ENCODE measurements around the gene ERBB4. TPM values are rescaled to one million over a fixed set of nuclear protein-coding genes. Genes with fewer than 3 reads are reported as not detected.

The ERBB4 gene
- total RNA-seq, 1 experiment from 2014 or later, result 40.6 TPM

GRCh38 chr2:212421556-212422334 is 116.9 kb downstream of the ERBB4 start:
- H3K36me3 ChIP-seq (ENCODE audit: insufficient read depth, low read length, poor library complexity, severe bottlenecking), result no peaks in the 10 kb centered on the region
- H3K4me1 ChIP-seq (ENCODE audit: insufficient read depth, low read length, poor library complexity, severe bottlenecking), result peaks cover 8% of the 10 kb centered on the region
- no peak overlapping the region for H3K27ac ChIP-seq (ENCODE audit: low read depth, low read length, poor library complexity, severe bottlenecking)
- TF ChIP-seq CTCF (conservative IDR thresholded peaks at IDR 0.05; ENCODE audit: low read depth, low read length) (no peak), EZH2 (IDR thresholded peaks at IDR 0.05; ENCODE audit: borderline replicate concordance, low read depth, low read length, poor library complexity, severe bottlenecking) (no peak)
- no peaks in the 10 kb centered on the region for H3K27me3 ChIP-seq (replicated peaks; ENCODE audit: insufficient read depth, low read depth, low read length, poor library complexity)
- no peak overlapping the region for H3K4me3 ChIP-seq (ENCODE audit: low read depth, low read length, poor library complexity, severe bottlenecking)
- H3K9me3 ChIP-seq (ENCODE audit: low read depth, low read length, poor library complexity, severe bottlenecking), result no peaks in the 10 kb centered on the region
- ChIA-PET CTCF (no interaction called here), POLR2A (ENCODE audit: low non-redundant PET) (no interaction called here)
- intact Hi-C loops (cut with micrococcal nuclease; ENCODE audit: unreplicated experiment), result no loop called here
- BruUV-seq (replicated peaks), result no TSS peak
- peak; percentile 25 for DNase-seq (ENCODE audit: low spot score)

- H3K4me1 ChIP-seq (ENCODE audit: insufficient read depth, low read length, poor library complexity, severe bottlenecking), result no peaks in the 10 kb centered on the region
- no peak overlapping the region for H3K4me3 ChIP-seq (ENCODE audit: low read depth, low read length, poor library complexity, severe bottlenecking)
- no peak for TF ChIP-seq CTCF (conservative IDR thresholded peaks at IDR 0.05; ENCODE audit: low read depth, low read length)
- TF ChIP-seq EZH2 (IDR thresholded peaks at IDR 0.05; ENCODE audit: borderline replicate concordance, low read depth, low read length, poor library complexity, severe bottlenecking), result no peak
- intact Hi-C loops (cut with micrococcal nuclease; ENCODE audit: unreplicated experiment), result no loop called here
- H3K27ac ChIP-seq (ENCODE audit: low read depth, low read length, poor library complexity, severe bottlenecking), result no peak overlapping the region
- no peaks in the 10 kb centered on the region for H3K27me3 ChIP-seq (replicated peaks; ENCODE audit: insufficient read depth, low read depth, low read length, poor library complexity)
- DNase-seq (ENCODE audit: low spot score), result no peak
- H3K36me3 ChIP-seq (ENCODE audit: insufficient read depth, low read length, poor library complexity, severe bottlenecking), result no peaks in the 10 kb centered on the region
- ChIA-PET POLR2A (ENCODE audit: low non-redundant PET) (no interaction called here), CTCF (no interaction called here)
- BruUV-seq (replicated peaks), result no TSS peak
- no peaks in the 10 kb centered on the region for H3K9me3 ChIP-seq (ENCODE audit: low read depth, low read length, poor library complexity, severe bottlenecking)
These were observed 122.5 kb downstream of the ERBB4 start for GRCh38 chr2:212416086-212416485.

- Histone ChIP-seq H3K9me3 (ENCODE audit: low read depth, low read length, poor library complexity, severe bottlenecking) (no peaks in the 10 kb centered on the region), H3K27me3 (replicated peaks; ENCODE audit: insufficient read depth, low read depth, low read length, poor library complexity) (no peaks in the 10 kb centered on the region), H3K36me3 (ENCODE audit: insufficient read depth, low read length, poor library complexity, severe bottlenecking) (no peaks in the 10 kb centered on the region), H3K4me3 (ENCODE audit: low read depth, low read length, poor library complexity, severe bottlenecking) (no peak overlapping the region), H3K27ac (ENCODE audit: low read depth, low read length, poor library complexity, severe bottlenecking) (peak overlapping the region; percentile 3), H3K4me1 (ENCODE audit: insufficient read depth, low read length, poor library complexity, severe bottlenecking) (no peaks in the 10 kb centered on the region)
- ChIA-PET CTCF (no interaction called here), POLR2A (ENCODE audit: low non-redundant PET) (interaction anchor here (0.6 kb wide), 1 partner anchor 22 kb away, joined by 7 read pairs; no protein-coding TSS in a partner anchor)
- BruUV-seq (replicated peaks), result no TSS peak
- DNase-seq (ENCODE audit: low spot score), result no peak
- no peak for TF ChIP-seq CTCF (conservative IDR thresholded peaks at IDR 0.05; ENCODE audit: low read depth, low read length)
- TF ChIP-seq EZH2 (IDR thresholded peaks at IDR 0.05; ENCODE audit: borderline replicate concordance, low read depth, low read length, poor library complexity, severe bottlenecking), result no peak
- intact Hi-C loops (cut with micrococcal nuclease; ENCODE audit: unreplicated experiment), result no loop called here
These were observed 123.8 kb downstream of the ERBB4 start for GRCh38 chr2:212414767-212415211.
